Heart left ventricle (tissue), 16 donors: Measurements from ENCODE around the gene POLR1A. TPM values are rescaled to one million over a fixed set of nuclear protein-coding genes. Genes with fewer than 3 reads are reported as not detected.

Source experiments
- ATAC-seq, 4 donors: fragments of 200-7000 bp; cut with Tn5 transposase; one replicate each; pipeline ENCODE4 v1.9.1; 2020 to 2022; ENCODE audit warnings: moderate library complexity in 4 of 4, mild to moderate bottlenecking in 3 of 4, moderate number of reproducible peaks in 1 of 4
- DNase-seq, 5 donors: peaks; one replicate each; pipeline ENCODE4 v3.0.0-alpha.2; 2020
- H3K27ac ChIP-seq, 12 donors: fragments of 200-600 bp; sonication (generic) in 4 of 12; one replicate each; pipeline versions ENCODE4 v1.5.0 to v1.8.0; 2016 to 2022; ENCODE audit warnings: mild to moderate bottlenecking in 2 of 12
- H3K27me3 ChIP-seq, 9 donors: fragments of 200-600 bp; sonication (generic) in 2 of 9; one replicate each; pipeline versions ENCODE4 v1.5.1 to v1.8.0; 2016 to 2022; ENCODE audit warnings: mild to moderate bottlenecking in 3 of 9
- H3K36me3 ChIP-seq, 9 donors: fragments of 200-600 bp; sonication (generic) in 2 of 9; one replicate each; pipeline versions ENCODE4 v1.5.0 to v1.8.0; 2018 to 2022; ENCODE audit warnings: mild to moderate bottlenecking in 2 of 9
- H3K4me1 ChIP-seq, 12 donors: fragments of 200-600 bp; sonication (generic) in 4 of 12; one replicate each; pipeline versions ENCODE4 v1.5.0 to v1.8.0; 2016 to 2022; ENCODE audit warnings: mild to moderate bottlenecking in 3 of 12
- H3K4me3 ChIP-seq, 12 donors: fragments of 200-600 bp; sonication (generic) in 4 of 12; one replicate each; pipeline versions ENCODE4 v1.5.0 to v1.8.0; 2017 to 2022; ENCODE audit warnings: mild to moderate bottlenecking in 9 of 12, moderate library complexity in 4 of 12
- H3K9me3 ChIP-seq, 12 donors: fragments of 200-600 bp; sonication (generic) in 4 of 12; one replicate each; pipeline versions ENCODE4 v1.5.0 to v1.8.0; 2016 to 2022; ENCODE audit warnings: mild to moderate bottlenecking in 1 of 12
- POLR2A ChIP-seq, 2 donors: fragments of 450-650 bp; IDR thresholded peaks; one replicate each; pipeline ENCODE4 v1.6.1; 2017; ENCODE audit warnings: antibody characterized with exemption in 2 of 2, mild to moderate bottlenecking in 2 of 2, moderate library complexity in 2 of 2
- WGBS, 4 donors: extraction: QIAGEN DNeasy Blood & Tissue Kit in 2 of 4; methylation state at CpG; one replicate each; pipeline versions ENCODE4 v1.1.5 to v1.1.7; 2013 to 2018; 5-methylcytosine and 5-hydroxymethylcytosine counted together
- intact Hi-C, 10 donors: fragments of 100-400 bp; cut with DNase I; formaldehyde crosslinking; loops; one replicate each; pipeline versions ENCODE4 v1.11.1 to v1.14.2; 2022
- polyA plus RNA-seq, 2 donors: library from polyadenylated mRNA; stranded (reverse); fragments of 200-250 nt; gene quantifications; one replicate each; pipeline ENCODE4 v1.2.3, GENCODE V29; 2013
- total RNA-seq, 9 donors: library from RNA; depleted of rRNA in 2 of 9; stranded (reverse); fragments of >200 nt in 2 of 9; fragmentation: NEBNext Ultra II Directional in 3 of 9; extraction: Animal tissue kit (Norgen Biotek cat#: 25700) in 3 of 9; gene quantifications; one replicate each; pipeline versions ENCODE4 v1.1.0 to v1.2.4, GENCODE V29; 2016 to 2023
- TF ChIP-seq, protein P1 (sequence below), 12 donors: fragments of 200-600 bp; sonication (generic) in 4 of 12; IDR thresholded peaks; one replicate each; pipeline versions ENCODE4 v1.5.0 to v1.8.0; 2018 to 2022; ENCODE audit warnings: antibody characterized with exemption in 12 of 12, mild to moderate bottlenecking in 5 of 12
- donor health status: ischemic (EF 13 %, LVEDD 7.1; RV severe dilation, severe dysfunction).
- donor health status: healthy with polysubstance abuse.
- donor health status: DM: no; HTN: yes; CAD: no.
- donor health status: DM: no; HTN: no; CAD: no.
- donor health status: ischemic (EF 25% LVEDD 6.9; RV normal size, moderate dysfunction).
- donor health status: ischemic (EF 25% LVEDD 5.7; RV mildly dilated, moderate dysfunction).
- donor health status: healthy.
- donor health status: DM: yes; HTN: yes; CAD: no.
- donor health status: ischemic (EF 35%, LVEDD 5.7; RV mildly dilated, moderate dysfunction).
- donor health status: nonischemic (EF 11% LVEDD 7.7; RV severe dilation, severe dysfunction).
- donor health status: DM: yes; HTN: yes; CAD: no.
- donor health status: PGD.
- donor health status: ischemic (EF 29% LVEDD 5.4; RV normal size, mild dysfunction).
- donor health status: nonischemic (EF 23%, LVEDD 6.1; RV moderate dilation, normal function).

Gene POLR1A
- total and polyA plus RNA-seq, 11 donors: 4.2 to 25.4 (median 17.7) TPM

GRCh38 chr2:86143926-86144685, 38.4 kb upstream of the POLR1A start:
- no peaks in the 10 kb centered on the region for H3K27me3 ChIP-seq
- no peaks in the 10 kb centered on the region for H3K9me3 ChIP-seq
- no peak for TF ChIP-seq POLR2A (IDR thresholded peaks at IDR 0.05)
- TF ChIP-seq, protein P1, sequence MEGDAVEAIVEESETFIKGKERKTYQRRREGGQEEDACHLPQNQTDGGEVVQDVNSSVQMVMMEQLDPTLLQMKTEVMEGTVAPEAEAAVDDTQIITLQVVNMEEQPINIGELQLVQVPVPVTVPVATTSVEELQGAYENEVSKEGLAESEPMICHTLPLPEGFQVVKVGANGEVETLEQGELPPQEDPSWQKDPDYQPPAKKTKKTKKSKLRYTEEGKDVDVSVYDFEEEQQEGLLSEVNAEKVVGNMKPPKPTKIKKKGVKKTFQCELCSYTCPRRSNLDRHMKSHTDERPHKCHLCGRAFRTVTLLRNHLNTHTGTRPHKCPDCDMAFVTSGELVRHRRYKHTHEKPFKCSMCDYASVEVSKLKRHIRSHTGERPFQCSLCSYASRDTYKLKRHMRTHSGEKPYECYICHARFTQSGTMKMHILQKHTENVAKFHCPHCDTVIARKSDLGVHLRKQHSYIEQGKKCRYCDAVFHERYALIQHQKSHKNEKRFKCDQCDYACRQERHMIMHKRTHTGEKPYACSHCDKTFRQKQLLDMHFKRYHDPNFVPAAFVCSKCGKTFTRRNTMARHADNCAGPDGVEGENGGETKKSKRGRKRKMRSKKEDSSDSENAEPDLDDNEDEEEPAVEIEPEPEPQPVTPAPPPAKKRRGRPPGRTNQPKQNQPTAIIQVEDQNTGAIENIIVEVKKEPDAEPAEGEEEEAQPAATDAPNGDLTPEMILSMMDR (IDR thresholded peaks at IDR 0.05): no peak
- WGBS, 4 donors: 88 to 93% (median 89%) methylated on average over 14 of the region's 14 CpGs
- ATAC-seq: no peak
- intact Hi-C loops: no loop called here
- peaks cover 0 to 100% (median 98%) of the 10 kb centered on the region in 9 donors for H3K36me3 ChIP-seq
- peaks cover 0 to 10% (median 0%) of the 10 kb centered on the region in 12 donors for H3K4me1 ChIP-seq
- no peak overlapping the region for H3K27ac ChIP-seq
- DNase-seq: no peak
- no peak overlapping the region for H3K4me3 ChIP-seq

GRCh38 chr2:86143307-86143706, 37.6 kb upstream of the POLR1A start:
- H3K4me1 ChIP-seq: peaks cover 0 to 10% (median 0%) of the 10 kb centered on the region in 12 donors
- DNase-seq (no peak), ATAC-seq (no peak)
- no peak overlapping the region for H3K4me3 ChIP-seq
- no peaks in the 10 kb centered on the region for H3K27me3 ChIP-seq
- peaks cover 0 to 100% (median 98%) of the 10 kb centered on the region in 9 donors for H3K36me3 ChIP-seq
- WGBS, 4 donors: 91 to 93% (median 92%) methylated on average over 6 of the region's 6 CpGs
- H3K9me3 ChIP-seq: no peaks in the 10 kb centered on the region
- TF ChIP-seq, protein P1 (IDR thresholded peaks at IDR 0.05): no peak
- TF ChIP-seq POLR2A (IDR thresholded peaks at IDR 0.05): no peak
- intact Hi-C loops: no loop called here
- peak overlapping the region in 1 of 12 donors; percentile 27 for H3K27ac ChIP-seq

- no peak overlapping the region for H3K4me3 ChIP-seq
- H3K27me3 ChIP-seq: no peaks in the 10 kb centered on the region
- no peak for DNase-seq
- H3K4me1 ChIP-seq: peaks cover 0 to 10% (median 0%) of the 10 kb centered on the region in 12 donors
- TF ChIP-seq POLR2A (IDR thresholded peaks at IDR 0.05): no peak
- TF ChIP-seq, protein P1 (IDR thresholded peaks at IDR 0.05): no peak
- peaks cover 0 to 100% (median 98%) of the 10 kb centered on the region in 9 donors for H3K36me3 ChIP-seq
- H3K9me3 ChIP-seq: no peaks in the 10 kb centered on the region
- ATAC-seq: no peak
- peak overlapping the region in 1 of 12 donors; percentile 27 for H3K27ac ChIP-seq
- WGBS, 4 donors: 57 to 82% (median 69%) methylated on average over 3 of the region's 3 CpGs
- intact Hi-C loops: no loop called here
Observed at GRCh38 chr2:86142436-86143257, 37.0 kb upstream of the POLR1A start.

GRCh38 chr2:86140969-86141392, 35.3 kb upstream of the POLR1A start:
- H3K9me3 ChIP-seq: no peaks in the 10 kb centered on the region
- DNase-seq (no peak), ATAC-seq (peak in 3 of 4 donors; percentile 52 to 68 (median 56))
- peak overlapping the region in 1 of 12 donors; percentile 22 for H3K27ac ChIP-seq
- H3K4me1 ChIP-seq: peaks cover 0 to 10% (median 0%) of the 10 kb centered on the region in 12 donors
- intact Hi-C loops: no loop called here
- TF ChIP-seq POLR2A (IDR thresholded peaks at IDR 0.05): no peak
- TF ChIP-seq, protein P1 (IDR thresholded peaks at IDR 0.05): no peak
- H3K27me3 ChIP-seq: no peaks in the 10 kb centered on the region
- 71 to 82% (median 74%) methylated on average over 4 of the region's 4 CpGs for WGBS, 4 donors
- H3K4me3 ChIP-seq: no peak overlapping the region
- H3K36me3 ChIP-seq: peaks cover 0 to 100% (median 98%) of the 10 kb centered on the region in 9 donors
